Brain microvascular endothelial cell (primary cell): Measurements from ENCODE around the gene ABCA2.

Experiments used
- DNase-seq: peaks from one replicate; pipeline ENCODE4 v3.0.0-alpha.2; 2020
- H3K27ac ChIP-seq: fragments of 250-450 bp; sonication (Bioruptor Pico); 2 replicates; pipeline ENCODE4 v1.5.1; 2020; ENCODE audit warnings: mild to moderate bottlenecking, moderate library complexity
- H3K27me3 ChIP-seq: fragments of 250-450 bp; sonication (Bioruptor Pico); replicated peaks from 2 replicates; pipeline ENCODE4 v1.5.1; 2020; ENCODE audit warnings: mild to moderate bottlenecking
- H3K36me3 ChIP-seq: fragments of 250-450 bp; sonication (Bioruptor Pico); replicated peaks from 2 replicates; pipeline ENCODE4 v1.5.1; 2020; ENCODE audit warnings: mild to moderate bottlenecking
- H3K4me3 ChIP-seq: 2 replicates; pipeline ENCODE4 v1.5.1; 2011; ENCODE audit warnings: low read depth, mild to moderate bottlenecking, control low read depth, low read length, moderate library complexity
- CTCF ChIP-seq: IDR thresholded peaks from 2 replicates; pipeline ENCODE4 v1.5.1; 2011; ENCODE audit warnings: low read depth, mild to moderate bottlenecking, moderate library complexity, low read length, control low read depth, inconsistent platforms; ENCODE audit errors: missing control alignments
- in situ Hi-C: cut with HindIII; loops from 2 replicates; pipeline ENCODE4 v1.10.0; 2017; ENCODE audit warnings: low sequenced_read_pairs, low pct_ligation_motif_present

Gene ABCA2

GRCh38 chr9:137069508-137070091, 41.6 kb upstream of the ABCA2 start:
- in situ Hi-C loops = no loop called here
- Histone ChIP-seq H3K27me3 (no peaks in the 10 kb centered on the region), H3K27ac (no peak overlapping the region), H3K36me3 (no peaks in the 10 kb centered on the region), H3K4me3 (peak overlapping the region; percentile 48)
- no peak for DNase-seq
- no peak for TF ChIP-seq CTCF

- Histone ChIP-seq H3K36me3 (no peaks in the 10 kb centered on the region), H3K27me3 (no peaks in the 10 kb centered on the region), H3K27ac (no peak overlapping the region), H3K4me3 (peak overlapping the region; percentile 48)
- TF ChIP-seq CTCF = no peak
- in situ Hi-C loops = no loop called here
- DNase-seq = no peak
These were observed 40.8 kb upstream of the ABCA2 start for GRCh38 chr9:137068539-137069507.

GRCh38 chr9:137067860-137068538, 40.0 kb upstream of the ABCA2 start:
- peak; percentile 45 for DNase-seq
- TF ChIP-seq CTCF = peak; percentile 90
- no peaks in the 10 kb centered on the region for H3K27me3 ChIP-seq
- H3K27ac ChIP-seq = no peak overlapping the region
- H3K36me3 ChIP-seq = no peaks in the 10 kb centered on the region
- H3K4me3 ChIP-seq = no peak overlapping the region
- in situ Hi-C loops = no loop called here

- no peak for TF ChIP-seq CTCF
- in situ Hi-C loops = no loop called here
- DNase-seq = no peak
These were observed 38.2 kb upstream of the ABCA2 start for GRCh38 chr9:137066096-137066861.

DNA sequence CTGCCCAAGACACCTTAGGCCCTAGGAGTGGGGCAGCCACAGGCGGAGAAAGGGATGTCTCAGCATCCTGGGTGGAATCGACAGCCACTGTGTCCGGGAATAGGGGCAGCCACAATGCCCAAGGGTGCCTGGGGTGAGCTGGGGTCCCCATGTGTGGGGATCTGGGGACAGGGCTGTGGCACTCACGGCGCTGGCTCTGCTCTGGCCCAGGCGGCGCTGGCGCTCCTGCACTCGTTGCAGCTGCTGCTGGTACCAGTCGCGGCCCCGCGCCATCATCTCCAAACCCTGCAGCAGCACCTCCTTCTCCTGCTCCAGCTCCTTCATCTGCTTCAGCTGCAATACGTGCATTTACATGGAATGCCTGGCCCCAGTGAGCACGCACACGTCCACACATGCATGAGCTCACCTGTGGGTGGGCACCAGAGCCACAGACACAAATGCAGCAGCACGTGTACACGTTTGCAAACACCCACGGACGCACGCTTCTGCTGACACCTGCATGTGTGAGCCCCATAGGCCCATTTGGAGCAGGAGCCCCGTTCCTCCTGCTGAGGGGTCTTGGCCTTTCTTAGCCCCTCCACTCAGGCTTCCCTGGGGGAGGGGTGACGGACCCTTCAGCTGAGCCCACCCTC, 37.4 kb upstream of the ABCA2 start:
- DNase-seq = no peak
- Histone ChIP-seq H3K27me3 (no peaks in the 10 kb centered on the region), H3K27ac (no peak overlapping the region), H3K36me3 (no peaks in the 10 kb centered on the region), H3K4me3 (no peak overlapping the region)
- no peak for TF ChIP-seq CTCF
- in situ Hi-C loops = no loop called here

More at GRCh38 chr9:137066096-137066861, 38.2 kb upstream of the ABCA2 start:
- no peak overlapping the region for H3K27ac ChIP-seq
- H3K27me3 ChIP-seq = no peaks in the 10 kb centered on the region
- H3K36me3 ChIP-seq = no peaks in the 10 kb centered on the region
- no peak overlapping the region for H3K4me3 ChIP-seq
